Neural cell (in vitro differentiated cells): Measurements from ENCODE around the gene PDE3A. TPM values are rescaled to one million over a fixed set of nuclear protein-coding genes. Genes with fewer than 3 reads are reported as not detected.

Experiments used
- H2AFZ ChIP-seq: fragments of 200-600, 300-800 bp; sonication (generic), shearing (Covaris generic); 2 replicates; pipeline ENCODE4 v1.6.0; 2014; ENCODE audit warnings: low read depth, mild to moderate bottlenecking, antibody characterized with exemption, low read length, moderate library complexity
- H3F3A ChIP-seq: fragments of 200-600 bp; shearing (Covaris generic); 2 replicates; pipeline ENCODE4 v1.6.1; 2016; ENCODE audit warnings: mild to moderate bottlenecking, moderate library complexity, mixed read lengths, antibody characterized with exemption, low read length; ENCODE audit not compliant: insufficient read depth, poor library complexity, severe bottlenecking
- H3K27ac ChIP-seq: fragments of 200-600, 300-800 bp; sonication (generic), shearing (Covaris generic); 2 replicates; pipeline ENCODE4 v1.5.1; 2014; ENCODE audit warnings: mild to moderate bottlenecking, low read length, moderate library complexity
- H3K27me3 ChIP-seq: fragments of 300-800, 200-600 bp; sonication (generic), shearing (Covaris generic); 2 replicates; pipeline ENCODE4 v1.6.0; 2014; ENCODE audit warnings: mild to moderate bottlenecking, low read depth, low read length, moderate library complexity; ENCODE audit not compliant: insufficient read depth
- H3K36me3 ChIP-seq: fragments of 300-800, 200-600 bp; sonication (generic), shearing (Covaris generic); 2 replicates; pipeline ENCODE4 v1.5.1; 2014; ENCODE audit warnings: mild to moderate bottlenecking, antibody characterized with exemption, low read length, moderate library complexity; ENCODE audit not compliant: insufficient read depth
- H3K4me2 ChIP-seq: fragments of 300-800, 200-600 bp; sonication (generic), shearing (Covaris generic); 2 replicates; pipeline ENCODE4 v1.6.0; 2014; ENCODE audit warnings: mild to moderate bottlenecking, low read length
- H3K4me3 ChIP-seq: fragments of 300-800, 200-600 bp; sonication (generic), shearing (Covaris generic); 2 replicates; pipeline ENCODE4 v1.5.1; 2014; ENCODE audit warnings: mild to moderate bottlenecking, low read length, moderate library complexity
- H3K79me2 ChIP-seq: fragments of 200-600 bp; shearing (Covaris generic); replicated peaks from 2 replicates; pipeline ENCODE4 v1.6.0; 2014; ENCODE audit warnings: mild to moderate bottlenecking, low read length, moderate library complexity; ENCODE audit not compliant: insufficient read depth
- H3K9ac ChIP-seq: fragments of 300-800, 200-600 bp; sonication (generic), shearing (Covaris generic); 2 replicates; pipeline ENCODE4 v1.6.1; 2016; ENCODE audit warnings: mild to moderate bottlenecking, low read length, mixed read lengths
- H3K9me2 ChIP-seq: fragments of 200-600 bp; shearing (Covaris generic); 2 replicates; pipeline ENCODE4 v1.6.1; 2016; ENCODE audit warnings: mild to moderate bottlenecking, low read length, mixed read lengths; ENCODE audit not compliant: insufficient read depth
- H3K9me3 ChIP-seq: fragments of 200-600, 300-800 bp; sonication (generic), shearing (Covaris generic); 2 replicates; pipeline ENCODE4 v1.6.1; 2016; ENCODE audit warnings: mild to moderate bottlenecking, mixed run types, low read length, moderate library complexity, mixed read lengths
- H4K20me1 ChIP-seq: fragments of 200-600 bp; shearing (Covaris generic); 2 replicates; pipeline ENCODE4 v1.6.1; 2016; ENCODE audit warnings: mild to moderate bottlenecking, mixed run types; ENCODE audit not compliant: insufficient read depth
- EP300 ChIP-seq: fragments of 450-650 bp; conservative IDR thresholded peaks from 2 replicates; pipeline ENCODE4 v1.6.1; 2014; ENCODE audit warnings: antibody characterized with exemption, mild to moderate bottlenecking, moderate library complexity; ENCODE audit not compliant: poor library complexity, severe bottlenecking
- EZH2 ChIP-seq: fragments of 200-600, 300-800 bp; shearing (Covaris generic), sonication (generic); IDR thresholded peaks from 2 replicates; pipeline ENCODE4 v1.6.1; 2014; ENCODE audit warnings: antibody characterized with exemption, low read length, borderline replicate concordance, mild to moderate bottlenecking; ENCODE audit not compliant: insufficient read depth, poor library complexity, severe bottlenecking
- MXI1 ChIP-seq: fragments of 450-650 bp; conservative IDR thresholded peaks from 2 replicates; pipeline ENCODE4 v1.6.1; 2014; ENCODE audit warnings: antibody characterized with exemption, mild to moderate bottlenecking; ENCODE audit not compliant: poor library complexity, severe bottlenecking
- POLR2AphosphoS5 ChIP-seq: IDR thresholded peaks from 2 replicates; pipeline ENCODE4 v1.6.1; 2012
- RAD21 ChIP-seq: fragments of 450-650 bp; conservative IDR thresholded peaks from 2 replicates; pipeline ENCODE4 v1.6.1; 2014; ENCODE audit warnings: antibody characterized with exemption, mild to moderate bottlenecking, moderate library complexity
- SMC3 ChIP-seq: fragments of 450-650 bp; conservative IDR thresholded peaks from 2 replicates; pipeline ENCODE4 v1.6.1; 2014; ENCODE audit warnings: antibody characterized with exemption, mild to moderate bottlenecking, moderate library complexity; ENCODE audit not compliant: poor library complexity
- TAF1 ChIP-seq: IDR thresholded peaks from 2 replicates; pipeline ENCODE4 v1.6.1; 2012; ENCODE audit warnings: low read depth
- polyA plus RNA-seq: library from polyadenylated mRNA; depleted of rRNA; stranded (reverse); fragments of >200 nt; gene quantifications from 2 replicates; pipeline ENCODE4 v1.2.3, GENCODE V29; 2014
- TF ChIP-seq, protein P1 (sequence below): fragments of 450-650 bp; IDR thresholded peaks from 2 replicates; pipeline ENCODE4 v1.5.1; 2014; ENCODE audit warnings: antibody characterized with exemption, mild to moderate bottlenecking, moderate library complexity; ENCODE audit not compliant: poor library complexity, severe bottlenecking
- TF ChIP-seq, protein P2 (sequence below): IDR thresholded peaks from 2 replicates; pipeline ENCODE4 v1.6.1; 2012; ENCODE audit warnings: borderline replicate concordance

PDE3A gene
- polyA plus RNA-seq, 1 donor from 2014 or later = 0.94 TPM

DNA sequence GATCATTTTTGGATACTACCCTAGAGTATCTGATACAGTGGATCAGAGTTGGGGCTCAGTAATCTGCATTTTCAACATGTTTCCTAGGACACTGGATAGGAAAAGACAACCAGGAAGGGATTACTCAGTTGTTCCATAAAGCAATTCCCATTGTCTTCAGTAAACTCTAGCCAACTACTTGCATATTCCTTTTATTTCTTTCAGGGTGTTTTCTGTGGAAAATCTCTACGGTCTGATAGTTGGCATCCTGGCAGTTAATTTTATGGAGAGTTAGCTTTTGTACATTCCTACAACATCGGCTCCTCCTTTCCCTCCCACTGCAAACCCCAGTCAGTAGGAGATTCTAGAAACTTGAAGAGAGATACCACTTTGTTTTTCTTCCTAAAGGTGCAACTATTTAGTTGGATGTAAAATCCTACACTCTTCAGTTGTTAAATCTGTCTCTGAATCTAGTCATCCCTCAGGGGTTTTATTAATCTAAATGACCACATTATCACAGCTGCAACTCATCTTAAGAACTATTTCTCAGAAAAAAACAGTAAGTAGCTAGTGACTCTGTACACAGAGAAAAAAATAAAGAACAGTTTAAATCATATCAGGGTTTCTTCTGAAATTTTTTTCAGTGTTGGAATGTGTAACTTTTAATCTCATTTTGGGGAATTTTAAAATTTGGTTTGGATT is 103.9 kb downstream of the PDE3A start:
- no peak overlapping the region for H2AFZ ChIP-seq
- H3K4me3 ChIP-seq = no peak overlapping the region
- no peaks in the 10 kb centered on the region for H3F3A ChIP-seq
- no peaks in the 10 kb centered on the region for H3K9me2 ChIP-seq
- H4K20me1 ChIP-seq = no peaks in the 10 kb centered on the region
- no peak overlapping the region for H3K9ac ChIP-seq
- no peaks in the 10 kb centered on the region for H3K36me3 ChIP-seq
- no peaks in the 10 kb centered on the region for H3K27me3 ChIP-seq
- no peak overlapping the region for H3K27ac ChIP-seq
- TF ChIP-seq, protein P1, sequence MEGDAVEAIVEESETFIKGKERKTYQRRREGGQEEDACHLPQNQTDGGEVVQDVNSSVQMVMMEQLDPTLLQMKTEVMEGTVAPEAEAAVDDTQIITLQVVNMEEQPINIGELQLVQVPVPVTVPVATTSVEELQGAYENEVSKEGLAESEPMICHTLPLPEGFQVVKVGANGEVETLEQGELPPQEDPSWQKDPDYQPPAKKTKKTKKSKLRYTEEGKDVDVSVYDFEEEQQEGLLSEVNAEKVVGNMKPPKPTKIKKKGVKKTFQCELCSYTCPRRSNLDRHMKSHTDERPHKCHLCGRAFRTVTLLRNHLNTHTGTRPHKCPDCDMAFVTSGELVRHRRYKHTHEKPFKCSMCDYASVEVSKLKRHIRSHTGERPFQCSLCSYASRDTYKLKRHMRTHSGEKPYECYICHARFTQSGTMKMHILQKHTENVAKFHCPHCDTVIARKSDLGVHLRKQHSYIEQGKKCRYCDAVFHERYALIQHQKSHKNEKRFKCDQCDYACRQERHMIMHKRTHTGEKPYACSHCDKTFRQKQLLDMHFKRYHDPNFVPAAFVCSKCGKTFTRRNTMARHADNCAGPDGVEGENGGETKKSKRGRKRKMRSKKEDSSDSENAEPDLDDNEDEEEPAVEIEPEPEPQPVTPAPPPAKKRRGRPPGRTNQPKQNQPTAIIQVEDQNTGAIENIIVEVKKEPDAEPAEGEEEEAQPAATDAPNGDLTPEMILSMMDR = no peak
- TF ChIP-seq TAF1 (no peak), SMC3 (no peak), EZH2 (no peak), RAD21 (no peak), MXI1 (no peak), POLR2AphosphoS5 (no peak)
- TF ChIP-seq, protein P2, sequence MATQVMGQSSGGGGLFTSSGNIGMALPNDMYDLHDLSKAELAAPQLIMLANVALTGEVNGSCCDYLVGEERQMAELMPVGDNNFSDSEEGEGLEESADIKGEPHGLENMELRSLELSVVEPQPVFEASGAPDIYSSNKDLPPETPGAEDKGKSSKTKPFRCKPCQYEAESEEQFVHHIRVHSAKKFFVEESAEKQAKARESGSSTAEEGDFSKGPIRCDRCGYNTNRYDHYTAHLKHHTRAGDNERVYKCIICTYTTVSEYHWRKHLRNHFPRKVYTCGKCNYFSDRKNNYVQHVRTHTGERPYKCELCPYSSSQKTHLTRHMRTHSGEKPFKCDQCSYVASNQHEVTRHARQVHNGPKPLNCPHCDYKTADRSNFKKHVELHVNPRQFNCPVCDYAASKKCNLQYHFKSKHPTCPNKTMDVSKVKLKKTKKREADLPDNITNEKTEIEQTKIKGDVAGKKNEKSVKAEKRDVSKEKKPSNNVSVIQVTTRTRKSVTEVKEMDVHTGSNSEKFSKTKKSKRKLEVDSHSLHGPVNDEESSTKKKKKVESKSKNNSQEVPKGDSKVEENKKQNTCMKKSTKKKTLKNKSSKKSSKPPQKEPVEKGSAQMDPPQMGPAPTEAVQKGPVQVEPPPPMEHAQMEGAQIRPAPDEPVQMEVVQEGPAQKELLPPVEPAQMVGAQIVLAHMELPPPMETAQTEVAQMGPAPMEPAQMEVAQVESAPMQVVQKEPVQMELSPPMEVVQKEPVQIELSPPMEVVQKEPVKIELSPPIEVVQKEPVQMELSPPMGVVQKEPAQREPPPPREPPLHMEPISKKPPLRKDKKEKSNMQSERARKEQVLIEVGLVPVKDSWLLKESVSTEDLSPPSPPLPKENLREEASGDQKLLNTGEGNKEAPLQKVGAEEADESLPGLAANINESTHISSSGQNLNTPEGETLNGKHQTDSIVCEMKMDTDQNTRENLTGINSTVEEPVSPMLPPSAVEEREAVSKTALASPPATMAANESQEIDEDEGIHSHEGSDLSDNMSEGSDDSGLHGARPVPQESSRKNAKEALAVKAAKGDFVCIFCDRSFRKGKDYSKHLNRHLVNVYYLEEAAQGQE = no peak
- H3K9me3 ChIP-seq = no peaks in the 10 kb centered on the region
- H3K4me2 ChIP-seq = no peak overlapping the region
- no peaks in the 10 kb centered on the region for H3K79me2 ChIP-seq

DNA sequence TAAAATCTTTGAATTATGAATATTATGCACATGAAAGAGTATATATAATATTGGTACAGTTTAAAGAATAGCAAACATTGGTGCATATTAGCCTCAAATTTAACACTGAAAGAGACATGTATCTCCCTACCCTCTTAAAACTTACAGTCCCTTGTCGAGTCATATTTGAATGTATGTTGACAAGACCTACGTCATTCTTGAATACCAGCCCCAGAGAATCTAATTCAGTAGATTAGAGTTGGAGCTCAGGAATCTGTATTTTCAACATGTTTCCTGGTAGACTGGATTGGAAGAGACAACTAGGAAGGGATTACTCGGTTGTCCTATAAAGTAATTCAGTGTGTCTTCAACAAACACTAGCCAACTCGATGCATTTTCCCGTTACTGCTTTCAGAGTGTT is 104.8 kb downstream of the PDE3A start:
- TF ChIP-seq MXI1 = no peak
- TF ChIP-seq SMC3 = no peak
- TF ChIP-seq, protein P1 = no peak
- TF ChIP-seq EZH2 = no peak
- no peak for TF ChIP-seq RAD21
- no peak for TF ChIP-seq EP300
- TF ChIP-seq, protein P2 = no peak
- no peak for TF ChIP-seq TAF1
- no peaks in the 10 kb centered on the region for H3K27me3 ChIP-seq
- no peak overlapping the region for H3K4me2 ChIP-seq
- no peak overlapping the region for H3K9ac ChIP-seq
- no peak overlapping the region for H2AFZ ChIP-seq
- no peak overlapping the region for H3K4me3 ChIP-seq
- H3K36me3 ChIP-seq = no peaks in the 10 kb centered on the region
- H4K20me1 ChIP-seq = no peaks in the 10 kb centered on the region
- no peaks in the 10 kb centered on the region for H3F3A ChIP-seq
- no peak overlapping the region for H3K27ac ChIP-seq
- H3K79me2 ChIP-seq = no peaks in the 10 kb centered on the region
- H3K9me2 ChIP-seq = no peaks in the 10 kb centered on the region
- no peaks in the 10 kb centered on the region for H3K9me3 ChIP-seq
